Liver (tissue), 9 donors: ENCODE results near the gene PLA2G4B. TPM values are rescaled to one million over a fixed set of nuclear protein-coding genes. Genes with fewer than 3 reads are reported as not detected.

Experiments used
- DNase-seq: peaks from one replicate; pipeline ENCODE4 v3.0.0-alpha.2; 2017; ENCODE audit warnings: low spot score
- H3K27ac ChIP-seq, 2 donors: one replicate each; pipeline ENCODE4 v1.7.0; 2013; ENCODE audit warnings: inconsistent platforms in 2 of 2, low read length in 2 of 2, control low read depth in 1 of 2, low read depth in 1 of 2, mild to moderate bottlenecking in 1 of 2
- H3K27me3 ChIP-seq, 4 donors: one replicate each; pipeline versions ENCODE4 v1.6.1 to v1.7.0; 2013; ENCODE audit warnings: low read length in 3 of 4, inconsistent platforms in 1 of 4, mild to moderate bottlenecking in 1 of 4, moderate library complexity in 1 of 4; ENCODE audit not compliant: control insufficient read depth in 4 of 4, insufficient read depth in 4 of 4
- H3K36me3 ChIP-seq, 4 donors: one replicate each; pipeline versions ENCODE4 v1.6.1 to v1.7.0; 2013; ENCODE audit warnings: low read length in 3 of 4, mild to moderate bottlenecking in 3 of 4, low read depth in 1 of 4, moderate library complexity in 1 of 4; ENCODE audit not compliant: control insufficient read depth in 4 of 4, insufficient read depth in 3 of 4
- H3K4me1 ChIP-seq, 4 donors: one replicate each; pipeline versions ENCODE4 v1.6.1 to v1.7.0; 2013; ENCODE audit warnings: low read length in 3 of 4, mild to moderate bottlenecking in 3 of 4, moderate library complexity in 1 of 4; ENCODE audit not compliant: control insufficient read depth in 4 of 4, insufficient read depth in 4 of 4
- H3K4me3 ChIP-seq, 3 donors: one replicate each; pipeline versions ENCODE4 v1.6.1 to v1.7.0; 2013; ENCODE audit warnings: low read length in 3 of 3, control low read depth in 1 of 3, low read depth in 1 of 3, mild to moderate bottlenecking in 1 of 3
- H3K9ac ChIP-seq, 2 donors: one replicate each; pipeline ENCODE4 v1.7.0; 2013; ENCODE audit warnings: low read length in 2 of 2, mild to moderate bottlenecking in 2 of 2, moderate library complexity in 2 of 2, control low read depth in 1 of 2, low read depth in 1 of 2
- H3K9me3 ChIP-seq, 4 donors: one replicate each; pipeline versions ENCODE4 v1.6.1 to v1.7.0; 2013; ENCODE audit warnings: low read length in 3 of 4; ENCODE audit not compliant: control insufficient read depth in 4 of 4
- CTCF ChIP-seq: fragments of 150-350 bp; IDR thresholded peaks from 2 replicates; pipeline ENCODE4 v1.5.1; 2017; ENCODE audit warnings: improper control_type of control experiment, low read depth, low read length; ENCODE audit not compliant: missing input control
- EGR1 ChIP-seq, 2 donors: IDR thresholded peaks; 2 replicates each; pipeline ENCODE4 v1.6.1; 2016 to 2018; ENCODE audit warnings: antibody characterized with exemption in 2 of 2, low read depth in 2 of 2
- FOXA1 ChIP-seq: IDR thresholded peaks from 2 replicates; pipeline ENCODE4 v1.6.1; 2016; ENCODE audit warnings: antibody characterized with exemption
- GABPA ChIP-seq, 2 donors: IDR thresholded peaks in 1 of 2; conservative IDR thresholded peaks in 1 of 2; 2 replicates each; pipeline ENCODE4 v1.6.1; 2016; ENCODE audit warnings: antibody characterized with exemption in 2 of 2, mild to moderate bottlenecking in 1 of 2, moderate library complexity in 1 of 2
- HNF4A ChIP-seq, 2 donors: conservative IDR thresholded peaks; 2 replicates each; pipeline ENCODE4 v1.6.1; 2016; ENCODE audit warnings: antibody characterized with exemption in 2 of 2, mild to moderate bottlenecking in 2 of 2
- HNF4G ChIP-seq: IDR thresholded peaks from 2 replicates; pipeline ENCODE4 v1.6.1; 2016; ENCODE audit warnings: antibody characterized with exemption
- JUND ChIP-seq, 2 donors: IDR thresholded peaks; 2 replicates each; pipeline ENCODE4 v1.6.1; 2016; ENCODE audit warnings: antibody characterized with exemption in 2 of 2
- NR2F2 ChIP-seq: IDR thresholded peaks from 2 replicates; pipeline ENCODE4 v1.6.1; 2016; ENCODE audit warnings: antibody characterized with exemption
- RAD21 ChIP-seq, 2 donors: IDR thresholded peaks; 2 replicates each; pipeline ENCODE4 v1.6.1; 2016; ENCODE audit warnings: antibody characterized with exemption in 2 of 2, mild to moderate bottlenecking in 2 of 2
- SP1 ChIP-seq: IDR thresholded peaks from 2 replicates; pipeline ENCODE4 v1.6.1; 2018; ENCODE audit warnings: antibody characterized with exemption, mild to moderate bottlenecking
- TAF1 ChIP-seq: conservative IDR thresholded peaks from 2 replicates; pipeline ENCODE4 v1.6.1; 2016; ENCODE audit warnings: antibody characterized with exemption, mild to moderate bottlenecking
- ZBTB33 ChIP-seq: IDR thresholded peaks from 2 replicates; pipeline ENCODE4 v1.6.1; 2016; ENCODE audit warnings: antibody characterized with exemption
- WGBS: extraction: QIAGEN DNeasy Blood & Tissue Kit; methylation state at CpG from one replicate; pipeline ENCODE4 v1.1.7; 2013; 5-methylcytosine and 5-hydroxymethylcytosine counted together
- polyA plus RNA-seq, 2 donors: library from polyadenylated mRNA; stranded (reverse) in 1 of 2; unstranded in 1 of 2; fragments of 200-250 nt in 1 of 2; fragments of >200 nt in 1 of 2; fragmentation: Nextera tagmentation in 1 of 2; extraction: Ambion mirVana in 1 of 2; gene quantifications; one replicate each; pipeline versions ENCODE4 v1.2.1 to v1.2.3, GENCODE V29; 2013 to 2015
- total RNA-seq, 2 donors: library from RNA; depleted of rRNA; stranded (reverse); fragments of >200 nt; gene quantifications; one replicate each; pipeline ENCODE4 v1.2.3, GENCODE V29; 2014
- TF ChIP-seq, protein P1 (sequence below): IDR thresholded peaks from 2 replicates; pipeline ENCODE4 v1.6.1; 2016; ENCODE audit warnings: antibody characterized with exemption
- donor health status: healthy.
- donor health status: healthy.
- donor health status: healthy.
- donor health status: healthy.
- donor health status: healthy.

Gene PLA2G4B
- total and polyA plus RNA-seq, 4 donors, result 0.33 to 3.6 (median 2.3) TPM

- TF ChIP-seq NR2F2, result no peak
- no peak for TF ChIP-seq HNF4G
Observed at GRCh38 chr15:41789236-41789635, 49.4 kb upstream of the PLA2G4B start (continued).

- Histone ChIP-seq H3K36me3 (no peaks in the 10 kb centered on the region), H3K9ac (no peak overlapping the region), H3K27me3 (no peaks in the 10 kb centered on the region), H3K4me3 (no peak overlapping the region), H3K9me3 (no peaks in the 10 kb centered on the region), H3K4me1 (peaks cover 3 to 11% (median 6%) of the 10 kb centered on the region in 4 donors), H3K27ac (no peak overlapping the region)
- TF ChIP-seq ZBTB33 (no peak), EGR1 (IDR thresholded peaks at IDR 0.05; ENCODE audit: low read depth in 2 of 2) (no peak), CTCF (no peak), TAF1 (no peak), NR2F2 (no peak), SP1 (no peak), HNF4G (no peak)
- TF ChIP-seq, protein P1, sequence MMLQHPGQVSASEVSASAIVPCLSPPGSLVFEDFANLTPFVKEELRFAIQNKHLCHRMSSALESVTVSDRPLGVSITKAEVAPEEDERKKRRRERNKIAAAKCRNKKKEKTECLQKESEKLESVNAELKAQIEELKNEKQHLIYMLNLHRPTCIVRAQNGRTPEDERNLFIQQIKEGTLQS, result no peak
- DNase-seq, result no peak
Observed at GRCh38 chr15:41789662-41790061, 49.0 kb upstream of the PLA2G4B start.

DNA sequence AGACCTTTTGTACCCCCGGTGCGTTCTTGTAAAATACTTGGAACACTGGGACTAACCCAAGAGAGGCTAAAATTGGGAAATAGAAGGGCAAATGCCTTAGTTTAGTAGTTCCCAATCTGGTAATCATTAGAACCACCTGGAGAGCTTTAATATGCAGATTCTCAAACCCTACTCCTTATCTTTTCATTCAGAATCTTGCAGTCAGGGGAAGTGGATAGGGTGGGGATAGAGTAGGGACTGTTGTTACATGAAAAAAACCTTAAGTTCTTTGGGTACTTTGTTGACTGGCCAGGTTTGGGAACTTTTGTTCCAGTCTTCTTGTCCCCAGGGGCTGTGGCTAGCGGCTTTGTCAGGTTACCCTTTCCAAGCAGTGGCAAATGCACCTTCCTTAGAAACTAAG, 48.5 kb upstream of the PLA2G4B start:
- Histone ChIP-seq H3K4me3 (no peak overlapping the region), H3K36me3 (no peaks in the 10 kb centered on the region), H3K9me3 (no peaks in the 10 kb centered on the region), H3K27ac (no peak overlapping the region), H3K9ac (no peak overlapping the region), H3K4me1 (peaks cover 3 to 11% (median 6%) of the 10 kb centered on the region in 4 donors), H3K27me3 (no peaks in the 10 kb centered on the region)
- WGBS, result 96% methylated on average over 3 of the region's 3 CpGs
- TF ChIP-seq FOXA1 (no peak), RAD21 (IDR thresholded peaks at IDR 0.05) (no peak), HNF4G (no peak), HNF4A (conservative IDR thresholded peaks at IDR 0.05) (no peak), JUND (IDR thresholded peaks at IDR 0.05) (no peak), TAF1 (no peak), CTCF (no peak), GABPA (IDR thresholded peaks at IDR 0.05 in 1 of 2, conservative IDR thresholded peaks at IDR 0.05 in 1 of 2) (no peak), ZBTB33 (no peak)
- no peak for DNase-seq
